GM23338 (cell line): ENCODE results near the gene MTHFD1. TPM values are rescaled to one million over a fixed set of nuclear protein-coding genes. Genes with fewer than 3 reads are reported as not detected.
A peak's percentile ranks its signal among the peaks of the same experiment; 100 is the strongest.

Source experiments
- ATAC-seq: fragments of 200-7000 bp; cut with Tn5 transposase; 3 replicates; pipeline ENCODE4 v1.9.1; 2020
- DNase-seq: peaks from one replicate; pipeline ENCODE4 v3.0.0-alpha.2; 2015; ENCODE audit warnings: low spot score
- H2AFZ ChIP-seq: fragments of 200-600 bp; sonication (generic); 2 replicates; pipeline ENCODE4 v1.8.0; 2016; ENCODE audit warnings: antibody characterized with exemption, mild to moderate bottlenecking, moderate library complexity
- H3F3A ChIP-seq: fragments of 200-600 bp; sonication (generic); replicated peaks from 2 replicates; pipeline ENCODE4 v1.8.0; 2017; ENCODE audit warnings: antibody characterized with exemption, mixed run types, low read depth
- H3K27ac ChIP-seq: fragments of 200-600 bp; sonication (generic); 2 replicates; pipeline ENCODE4 v1.6.1; 2016; ENCODE audit warnings: low read depth
- H3K27me3 ChIP-seq: fragments of 200-600 bp; sonication (generic); 2 replicates; pipeline ENCODE4 v1.8.0; 2016; ENCODE audit warnings: mild to moderate bottlenecking, mixed run types, moderate library complexity; ENCODE audit not compliant: insufficient read depth
- H3K36me3 ChIP-seq: fragments of 200-600 bp; sonication (generic); 2 replicates; pipeline ENCODE4 v1.8.0; 2016; ENCODE audit warnings: mild to moderate bottlenecking; ENCODE audit not compliant: insufficient read depth
- H3K4me1 ChIP-seq: fragments of 200-600 bp; sonication (generic); 2 replicates; pipeline ENCODE4 v1.8.0; 2016; ENCODE audit warnings: mild to moderate bottlenecking, moderate library complexity; ENCODE audit not compliant: insufficient read depth
- H3K4me2 ChIP-seq: fragments of 200-600 bp; sonication (generic); 2 replicates; pipeline ENCODE4 v1.7.1; 2017; ENCODE audit warnings: mixed run types
- H3K4me3 ChIP-seq: fragments of 200-600 bp; sonication (generic); 2 replicates; pipeline ENCODE4 v1.6.1; 2016; ENCODE audit warnings: mixed run types
- H3K79me2 ChIP-seq: fragments of 200-600 bp; sonication (generic); replicated peaks from 2 replicates; pipeline ENCODE4 v1.8.0; 2017; ENCODE audit warnings: mild to moderate bottlenecking; ENCODE audit not compliant: insufficient read depth
- H3K9me2 ChIP-seq: fragments of 200-600 bp; sonication (generic); 2 replicates; pipeline ENCODE4 v1.8.0; 2017; ENCODE audit not compliant: insufficient read depth
- H4K20me1 ChIP-seq: fragments of 200-600 bp; sonication (generic); replicated peaks from 2 replicates; pipeline ENCODE4 v1.8.0; 2017; ENCODE audit warnings: mild to moderate bottlenecking; ENCODE audit not compliant: insufficient read depth
- H3K27ac Mint-ChIP-seq: 2 replicates; pipeline ENCODE4 v1.8.0; 2020; ENCODE audit warnings: inconsistent platforms, mild to moderate bottlenecking, moderate library complexity, mixed read lengths
- H3K27me3 Mint-ChIP-seq: 3 replicates; pipeline ENCODE4 v1.8.0; 2022; ENCODE audit warnings: low read depth, mild to moderate bottlenecking, moderate library complexity, mixed read lengths, inconsistent platforms; ENCODE audit not compliant: insufficient read depth, poor library complexity
- H3K36me3 Mint-ChIP-seq: 3 replicates; pipeline ENCODE4 v1.8.0; 2021; ENCODE audit warnings: low read depth, mild to moderate bottlenecking, inconsistent platforms, moderate library complexity, mixed read lengths
- H3K4me1 Mint-ChIP-seq: 3 replicates; pipeline ENCODE4 v1.8.0; 2020; ENCODE audit warnings: mild to moderate bottlenecking, inconsistent platforms, mixed read lengths
- H3K4me3 Mint-ChIP-seq: 3 replicates; pipeline ENCODE4 v1.8.0; 2021; ENCODE audit warnings: moderate library complexity, mild to moderate bottlenecking, inconsistent platforms, mixed read lengths
- H3K9me3 Mint-ChIP-seq: 3 replicates; pipeline ENCODE4 v1.8.0; 2020; ENCODE audit warnings: moderate library complexity, mild to moderate bottlenecking, inconsistent platforms, mixed read lengths
- CREB1 ChIP-seq: fragments of 250-450 bp; sonication (Bioruptor Pico); IDR thresholded peaks from 2 replicates; pipeline ENCODE4 v1.5.0; 2020; ENCODE audit warnings: low read depth, mild to moderate bottlenecking, moderate library complexity
- CTCF ChIP-seq, 2 experiments: fragments of 200-600 bp in 1 of 2; sonication (generic) in 1 of 2; conservative IDR thresholded peaks; 2 replicates each; pipeline versions ENCODE4 v1.5.1 to v1.6.1; 2016 to 2017; ENCODE audit warnings: antibody characterized with exemption in 2 of 2, low read depth in 2 of 2, mild to moderate bottlenecking in 2 of 2, moderate library complexity in 1 of 2
- EZH2 ChIP-seq: fragments of 200-600 bp; sonication (generic); IDR thresholded peaks from one replicate; pipeline ENCODE4 v1.8.0; 2017; ENCODE audit warnings: antibody characterized with exemption, mild to moderate bottlenecking, low read depth; ENCODE audit not compliant: unreplicated experiment
- EZH2phosphoT487 ChIP-seq: fragments of 200-600 bp; sonication (generic); IDR thresholded peaks from one replicate; pipeline ENCODE4 v1.8.1; 2018; ENCODE audit warnings: antibody characterized with exemption; ENCODE audit not compliant: unreplicated experiment
- JUNB ChIP-seq: IDR thresholded peaks from one replicate; pipeline ENCODE4 v1.6.1; 2016; ENCODE audit warnings: antibody characterized with exemption; ENCODE audit not compliant: unreplicated experiment
- POLR2AphosphoS5 ChIP-seq: IDR thresholded peaks from 2 replicates; pipeline ENCODE4 v1.6.1; 2016; ENCODE audit warnings: antibody characterized with exemption, low read depth
- REST ChIP-seq: IDR thresholded peaks from one replicate; pipeline ENCODE4 v1.6.1; 2018; ENCODE audit warnings: antibody characterized with exemption; ENCODE audit not compliant: unreplicated experiment
- STAT1 ChIP-seq: IDR thresholded peaks from one replicate; pipeline ENCODE4 v1.6.1; 2016; ENCODE audit warnings: antibody characterized with exemption; ENCODE audit not compliant: unreplicated experiment
- ZNF114 ChIP-seq: fragments of 250-450 bp; sonication (Bioruptor Pico); IDR thresholded peaks from 2 replicates; pipeline ENCODE4 v1.5.0; 2020; ENCODE audit warnings: mild to moderate bottlenecking, moderate library complexity
- ZNF331 ChIP-seq: fragments of 250-450 bp; sonication (Bioruptor Pico); IDR thresholded peaks from 2 replicates; pipeline ENCODE4 v1.5.0; 2020; ENCODE audit warnings: low read depth, mild to moderate bottlenecking, moderate library complexity
- polyA plus RNA-seq: library from polyadenylated mRNA; unstranded; fragments of >200 nt; fragmentation: Nextera tagmentation; extraction: Ambion mirVana; gene quantifications from 2 replicates; pipeline ENCODE4 v1.2.1, GENCODE V29; 2016
- total RNA-seq: library from RNA; depleted of rRNA; stranded (reverse); fragments of >200 nt; shearing (Covaris generic); gene quantifications from 2 replicates; pipeline ENCODE4 v1.2.3, GENCODE V29; 2014

MTHFD1 gene
- total and polyA plus RNA-seq, 2 experiments from 2014 or later = 219 to 237 TPM

GRCh38 chr14:64461221-64461620, 73.1 kb downstream of the MTHFD1 start (continued):
- TF ChIP-seq CREB1 (CRISPR knock-in tag) (no peak), ZNF331 (CRISPR knock-in tag) (no peak)

GRCh38 chr14:64463195-64463594, 75.0 kb downstream of the MTHFD1 start:
- Histone ChIP-seq H3K4me3 (no peak overlapping the region), H3K4me2 (no peak overlapping the region), H3K79me2 (no peaks in the 10 kb centered on the region), H3K4me1 (0 out of 2 replicates have a peak, but pooled peaks cover 4% of the 10 kb centered on the region), H3K9me2 (no peaks in the 10 kb centered on the region), H3F3A (peaks cover 29% of the 10 kb centered on the region), H3K27ac (no peak overlapping the region), H3K36me3 (peaks cover 18% of the 10 kb centered on the region), H2AFZ (no peak overlapping the region), H3K27me3 (peaks cover 11% of the 10 kb centered on the region; the same call in 1 of the 2 replicates), H4K20me1 (peaks cover 3% of the 10 kb centered on the region; the same call in 1 of the 2 replicates)
- Mint-ChIP-seq H3K9me3 (no peaks in the 10 kb centered on the region), H3K36me3 (peaks cover 29% of the 10 kb centered on the region), H3K27ac (no peak overlapping the region), H3K4me3 (no peak overlapping the region), H3K27me3 (peaks cover 5% of the 10 kb centered on the region), H3K4me1 (peaks cover 11% of the 10 kb centered on the region; the same call in 2 of the 3 replicates)
- DNase-seq (no peak), ATAC-seq (no peak)
- TF ChIP-seq POLR2AphosphoS5 (peak; percentile 23; the same call in 1 of the 2 replicates), REST (no peak)

- no peaks in the 10 kb centered on the region for H3K9me2 ChIP-seq
- H3K4me2 ChIP-seq = no peak overlapping the region
- Mint-ChIP-seq H3K9me3 (no peaks in the 10 kb centered on the region), H3K36me3 (peaks cover 23% of the 10 kb centered on the region), H3K27me3 (peaks cover 5% of the 10 kb centered on the region), H3K4me1 (peaks cover 11% of the 10 kb centered on the region; the same call in 2 of the 3 replicates), H3K27ac (no peak overlapping the region), H3K4me3 (no peak overlapping the region)
- H3F3A ChIP-seq = peaks cover 22% of the 10 kb centered on the region
- H3K36me3 ChIP-seq = peaks cover 11% of the 10 kb centered on the region; the same call in 1 of the 2 replicates
- H2AFZ ChIP-seq = no peak overlapping the region
- H3K27me3 ChIP-seq = peaks cover 11% of the 10 kb centered on the region; the same call in 1 of the 2 replicates
- 0 out of 2 replicates have a peak, but pooled peaks cover 4% of the 10 kb centered on the region for H3K4me1 ChIP-seq
- DNase-seq = no peak
- no peaks in the 10 kb centered on the region for H4K20me1 ChIP-seq
- ATAC-seq = no peak
- no peak overlapping the region for H3K27ac ChIP-seq
- H3K79me2 ChIP-seq = no peaks in the 10 kb centered on the region
- H3K4me3 ChIP-seq = no peak overlapping the region
- TF ChIP-seq REST = no peak
- no peak for TF ChIP-seq EZH2phosphoT487
- no peak for TF ChIP-seq JUNB
- TF ChIP-seq EZH2 = no peak
- no peak for TF ChIP-seq CTCF (conservative IDR thresholded peaks at IDR 0.05; ENCODE audit: low read depth in 2 of 2)
- no peak for TF ChIP-seq ZNF114 (CRISPR knock-in tag)
- no peak for TF ChIP-seq STAT1
- TF ChIP-seq POLR2AphosphoS5 = no peak
- TF ChIP-seq CREB1 (CRISPR knock-in tag) = no peak
These were observed 75.7 kb downstream of the MTHFD1 start for GRCh38 chr14:64463873-64464272.
